Nephron (organoid): ENCODE measurements around the gene MBNL1.

Source experiments
- H3K27ac Mint-ChIP-seq, 3 experiments: 2 replicates each; pipeline ENCODE4 v1.8.0; 2020; ENCODE audit warnings: mixed read lengths in 3 of 3, mild to moderate bottlenecking in 2 of 3, moderate library complexity in 1 of 3
- H3K27me3 Mint-ChIP-seq: 2 replicates; pipeline ENCODE4 v1.8.0; 2021; ENCODE audit warnings: low read depth, mild to moderate bottlenecking, moderate library complexity, mixed read lengths
- H3K36me3 Mint-ChIP-seq: 2 replicates; pipeline ENCODE4 v1.8.0; 2020; ENCODE audit warnings: low read depth, mixed read lengths
- H3K4me1 Mint-ChIP-seq: 2 replicates; pipeline ENCODE4 v1.8.0; 2020; ENCODE audit warnings: mixed read lengths
- H3K4me3 Mint-ChIP-seq, 3 experiments: 2 replicates each; pipeline ENCODE4 v1.8.0; 2020; ENCODE audit warnings: mild to moderate bottlenecking in 3 of 3, mixed read lengths in 3 of 3, moderate library complexity in 2 of 3
- H3K9me3 Mint-ChIP-seq: 2 replicates; pipeline ENCODE4 v1.8.0; 2020; ENCODE audit warnings: mixed read lengths
- TF ChIP-seq, protein P1 (sequence below), 3 experiments: fragments of 200-600 bp; sonication (generic); IDR thresholded peaks; one replicate each; pipeline ENCODE4 v1.5.0; 2021; ENCODE audit warnings: antibody characterized with exemption in 3 of 3; ENCODE audit not compliant: unreplicated experiment in 3 of 3

The MBNL1 gene

DNA sequence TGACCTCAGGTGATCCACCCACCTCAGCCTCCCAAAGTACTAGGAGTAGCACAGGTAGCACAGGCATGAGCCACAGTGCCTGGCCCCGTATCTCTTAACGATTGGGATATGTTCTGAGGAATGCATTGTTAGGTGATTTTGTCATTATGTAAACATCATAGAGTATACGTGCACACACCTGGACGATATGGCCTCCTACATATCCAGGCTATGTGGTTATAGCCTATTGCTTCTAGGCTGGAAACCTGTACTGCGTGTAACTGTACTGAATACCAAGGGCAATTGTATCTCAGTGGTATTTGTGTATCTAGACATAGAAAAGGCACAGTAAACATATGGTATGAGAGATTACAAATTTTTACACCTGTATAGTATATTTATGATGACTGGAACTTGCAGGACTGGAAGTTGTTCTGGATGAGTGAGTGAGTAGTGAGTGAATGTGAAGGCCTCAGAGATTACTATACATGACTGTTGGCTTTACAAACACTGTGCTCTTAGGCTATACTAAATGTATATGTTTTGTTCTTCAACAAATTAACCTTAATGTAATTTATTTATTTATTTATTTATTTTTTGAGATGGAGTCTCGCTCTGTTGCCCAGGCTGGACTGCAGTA is 120.7 kb downstream of the MBNL1 start:
- Mint-ChIP-seq H3K36me3 (peaks cover 3% of the 10 kb centered on the region), H3K4me3 (no peak overlapping the region), H3K27ac (peak overlapping the region in 1 of 3 experiments; percentile 42), H3K4me1 (peaks cover 48% of the 10 kb centered on the region), H3K27me3 (no peaks in the 10 kb centered on the region), H3K9me3 (no peaks in the 10 kb centered on the region)
- TF ChIP-seq, protein P1, sequence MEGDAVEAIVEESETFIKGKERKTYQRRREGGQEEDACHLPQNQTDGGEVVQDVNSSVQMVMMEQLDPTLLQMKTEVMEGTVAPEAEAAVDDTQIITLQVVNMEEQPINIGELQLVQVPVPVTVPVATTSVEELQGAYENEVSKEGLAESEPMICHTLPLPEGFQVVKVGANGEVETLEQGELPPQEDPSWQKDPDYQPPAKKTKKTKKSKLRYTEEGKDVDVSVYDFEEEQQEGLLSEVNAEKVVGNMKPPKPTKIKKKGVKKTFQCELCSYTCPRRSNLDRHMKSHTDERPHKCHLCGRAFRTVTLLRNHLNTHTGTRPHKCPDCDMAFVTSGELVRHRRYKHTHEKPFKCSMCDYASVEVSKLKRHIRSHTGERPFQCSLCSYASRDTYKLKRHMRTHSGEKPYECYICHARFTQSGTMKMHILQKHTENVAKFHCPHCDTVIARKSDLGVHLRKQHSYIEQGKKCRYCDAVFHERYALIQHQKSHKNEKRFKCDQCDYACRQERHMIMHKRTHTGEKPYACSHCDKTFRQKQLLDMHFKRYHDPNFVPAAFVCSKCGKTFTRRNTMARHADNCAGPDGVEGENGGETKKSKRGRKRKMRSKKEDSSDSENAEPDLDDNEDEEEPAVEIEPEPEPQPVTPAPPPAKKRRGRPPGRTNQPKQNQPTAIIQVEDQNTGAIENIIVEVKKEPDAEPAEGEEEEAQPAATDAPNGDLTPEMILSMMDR (IDR thresholded peaks at IDR 0.05; ENCODE audit: unreplicated experiment in 3 of 3) = no peak

DNA sequence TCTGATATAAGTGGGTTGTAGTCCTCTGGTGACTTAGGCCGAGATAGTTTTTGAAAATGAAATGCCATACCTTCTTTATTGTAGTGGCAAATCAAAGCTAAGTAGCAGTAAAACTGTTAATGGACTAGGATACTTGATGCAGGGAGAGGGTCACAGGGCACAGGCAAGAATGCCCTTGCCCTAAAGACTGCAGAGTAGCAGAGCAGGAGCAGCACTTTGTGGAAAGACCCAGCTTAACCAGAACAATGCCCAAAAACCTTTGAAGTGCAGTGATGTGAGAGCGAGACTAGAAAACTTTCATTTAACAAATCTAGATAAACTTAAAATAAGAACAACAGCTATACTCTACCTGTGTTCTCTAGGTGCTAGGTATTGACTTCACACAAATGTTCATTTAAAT is 121.9 kb downstream of the MBNL1 start:
- H3K27ac Mint-ChIP-seq = peak overlapping the region in 1 of 3 experiments; percentile 21
- H3K27me3 Mint-ChIP-seq = no peaks in the 10 kb centered on the region

DNA sequence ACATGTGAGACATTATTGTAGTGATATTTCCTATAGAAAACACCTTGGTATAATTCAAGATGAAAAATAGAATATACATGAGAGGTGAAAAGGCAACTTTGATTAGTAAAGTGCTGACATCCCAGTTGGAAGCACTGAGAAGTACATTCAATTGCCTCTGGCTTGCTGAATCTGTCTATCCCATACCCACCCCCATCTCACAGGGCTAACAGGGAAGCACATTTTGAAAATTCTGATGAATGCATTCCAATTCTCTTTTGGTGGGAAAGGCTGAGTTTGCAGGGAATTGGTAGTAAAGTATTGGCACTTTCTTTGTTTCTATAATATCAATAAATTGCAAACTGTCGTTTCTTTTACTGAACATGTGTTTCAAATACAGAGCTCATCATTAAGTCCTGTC is 122.9 kb downstream of the MBNL1 start:
- H3K4me1 Mint-ChIP-seq = peaks cover 41% of the 10 kb centered on the region
- TF ChIP-seq, protein P1 (IDR thresholded peaks at IDR 0.05; ENCODE audit: unreplicated experiment in 3 of 3) = no peak
- peaks cover 11% of the 10 kb centered on the region for H3K36me3 Mint-ChIP-seq
- H3K27me3 Mint-ChIP-seq = no peaks in the 10 kb centered on the region
- no peak overlapping the region for H3K4me3 Mint-ChIP-seq
- H3K9me3 Mint-ChIP-seq = no peaks in the 10 kb centered on the region
- H3K27ac Mint-ChIP-seq = peak overlapping the region in 2 of 3 experiments; percentile 21 to 27

More for the DNA sequence above, 121.9 kb downstream of the MBNL1 start:
- TF ChIP-seq, protein P1 (IDR thresholded peaks at IDR 0.05; ENCODE audit: unreplicated experiment in 3 of 3) = no peak
- H3K36me3 Mint-ChIP-seq = peaks cover 7% of the 10 kb centered on the region
- H3K9me3 Mint-ChIP-seq = no peaks in the 10 kb centered on the region
- H3K4me1 Mint-ChIP-seq = peaks cover 48% of the 10 kb centered on the region
- no peak overlapping the region for H3K4me3 Mint-ChIP-seq

DNA sequence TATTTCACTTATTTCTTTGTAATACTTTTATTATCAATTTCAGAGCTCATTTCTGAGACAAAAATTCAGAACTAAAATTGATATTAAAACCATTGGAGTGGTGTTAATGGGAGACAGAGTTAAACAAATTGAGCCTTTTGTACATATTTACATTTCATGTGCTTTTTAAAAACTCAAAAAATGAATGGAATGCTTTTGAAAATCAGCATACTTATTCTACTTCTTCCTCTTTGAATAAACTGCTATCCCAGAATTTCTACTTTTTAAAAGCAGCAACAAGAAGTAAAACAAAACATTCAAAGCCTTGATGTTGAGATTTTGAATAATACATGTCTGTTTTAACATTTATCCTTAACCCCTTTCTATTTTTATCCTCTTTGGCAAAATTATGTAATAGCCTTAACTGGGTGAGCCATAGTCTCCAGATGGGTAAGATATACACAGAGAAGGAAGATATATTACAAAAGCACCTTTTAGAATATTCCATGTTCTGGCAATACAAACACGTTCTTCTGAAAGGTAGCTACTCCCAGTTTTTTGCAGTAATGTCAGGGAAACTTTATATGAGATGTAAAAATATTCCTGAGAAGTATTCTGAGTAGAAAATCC is 123.6 kb downstream of the MBNL1 start:
- H3K27me3 Mint-ChIP-seq = no peaks in the 10 kb centered on the region
- peak overlapping the region in 1 of 3 experiments; percentile 59 for H3K27ac Mint-ChIP-seq
- H3K4me3 Mint-ChIP-seq = no peak overlapping the region
- H3K9me3 Mint-ChIP-seq = no peaks in the 10 kb centered on the region
- peaks cover 37% of the 10 kb centered on the region for H3K4me1 Mint-ChIP-seq
- peaks cover 13% of the 10 kb centered on the region for H3K36me3 Mint-ChIP-seq
- TF ChIP-seq, protein P1 (IDR thresholded peaks at IDR 0.05; ENCODE audit: unreplicated experiment in 3 of 3) = no peak

DNA sequence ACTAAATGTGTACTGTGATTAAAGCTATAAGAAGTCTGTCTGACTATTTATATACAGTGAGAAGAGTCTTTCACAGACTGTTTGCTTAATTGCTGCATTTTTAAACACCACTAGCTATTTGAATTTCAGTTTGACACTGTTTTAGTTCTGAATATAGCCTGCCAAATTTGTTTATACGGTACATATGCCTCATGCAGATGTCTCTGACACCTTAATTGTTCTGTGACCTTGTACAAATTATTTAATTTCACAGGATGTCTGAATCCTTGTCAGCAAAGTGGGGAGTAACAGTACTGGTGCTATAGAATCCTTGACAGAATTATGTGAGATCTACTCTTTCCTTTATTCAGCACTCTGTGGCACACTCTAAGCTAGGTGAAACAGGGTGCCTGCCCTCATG is 125.5 kb downstream of the MBNL1 start:
- Mint-ChIP-seq H3K27ac (no peak overlapping the region), H3K4me1 (peaks cover 41% of the 10 kb centered on the region), H3K9me3 (no peaks in the 10 kb centered on the region), H3K36me3 (peaks cover 13% of the 10 kb centered on the region), H3K4me3 (no peak overlapping the region), H3K27me3 (no peaks in the 10 kb centered on the region)
- TF ChIP-seq, protein P1 (IDR thresholded peaks at IDR 0.05; ENCODE audit: unreplicated experiment in 3 of 3) = no peak

DNA sequence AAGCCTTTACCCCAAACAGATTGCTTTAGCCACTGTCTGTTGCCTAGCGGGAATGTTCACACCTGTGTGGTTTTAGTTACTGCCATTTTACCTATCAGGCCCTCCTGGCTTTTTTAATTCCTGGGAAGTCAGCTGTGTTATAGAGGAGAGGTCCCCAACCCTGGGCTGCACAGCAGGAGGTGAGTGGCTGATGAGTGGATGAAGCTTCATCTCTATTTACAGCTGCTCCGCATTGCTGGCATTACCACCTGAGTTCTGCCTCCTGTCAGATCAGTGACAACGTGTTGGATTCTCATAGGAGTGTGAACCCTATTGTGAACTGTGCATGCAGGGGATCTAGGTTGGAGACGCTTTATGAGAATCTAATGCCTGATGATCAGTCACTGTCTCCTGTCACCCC is 127.0 kb downstream of the MBNL1 start:
- Mint-ChIP-seq H3K4me1 (peaks cover 44% of the 10 kb centered on the region), H3K27ac (no peak overlapping the region), H3K36me3 (peaks cover 13% of the 10 kb centered on the region), H3K27me3 (no peaks in the 10 kb centered on the region), H3K9me3 (no peaks in the 10 kb centered on the region), H3K4me3 (no peak overlapping the region)
- TF ChIP-seq, protein P1 (IDR thresholded peaks at IDR 0.05; ENCODE audit: unreplicated experiment in 3 of 3) = no peak
